Panc1 (cell line): ENCODE data around the gene PITX1. TPM values are rescaled to one million over a fixed set of nuclear protein-coding genes. Genes with fewer than 3 reads are reported as not detected.

Experiments used
- ATAC-seq: fragments of 200-7000 bp; cut with Tn5 transposase; 2 replicates; pipeline ENCODE4 v1.9.1; 2020; ENCODE audit warnings: mild to moderate bottlenecking, moderate library complexity
- BruUV-seq: library from RNA; stranded (reverse); fragments of 400-500 nt; replicated peaks from 2 replicates; lab custom pipeline; 2021; lab: Mats Ljungman, UMichigan
- CTCF ChIA-PET: fragments of 300-600 bp; sonication (Branson Sonifier 250); formaldehyde crosslinking; loops from one replicate; lab custom pipeline; 2022; ENCODE audit warnings: antibody characterized with exemption; lab: Charles Lee
- POLR2A ChIA-PET: fragments of 300-600 bp; sonication (Branson Sonifier 250); formaldehyde crosslinking; loops from one replicate; lab custom pipeline; 2022; ENCODE audit warnings: antibody characterized with exemption; lab: Charles Lee
- DNase-seq: peaks from one replicate; pipeline ENCODE4 v3.0.0-alpha.2; 2010; ENCODE audit warnings: low read depth, low spot score
- H3K27ac ChIP-seq: 2 replicates; pipeline ENCODE4 v1.5.1; 2011; ENCODE audit warnings: mild to moderate bottlenecking, low read length, inconsistent platforms
- H3K27me3 ChIP-seq: fragments of 200-500 bp; sonication (Bioruptor generic); 2 replicates; pipeline ENCODE4 v1.6.0; 2014; ENCODE audit warnings: low read length, inconsistent platforms; ENCODE audit not compliant: control insufficient read depth, insufficient read depth
- H3K36me3 ChIP-seq: fragments of 200-500 bp; sonication (Bioruptor generic); 2 replicates; pipeline ENCODE4 v1.5.1; 2014; ENCODE audit warnings: inconsistent platforms, mild to moderate bottlenecking, low read length, moderate library complexity; ENCODE audit not compliant: control insufficient read depth, insufficient read depth
- H3K4me1 ChIP-seq: 2 replicates; pipeline ENCODE4 v1.5.1; 2011; ENCODE audit warnings: inconsistent platforms, mild to moderate bottlenecking, low read length, moderate library complexity; ENCODE audit not compliant: control insufficient read depth, insufficient read depth
- H3K4me3 ChIP-seq, 2 experiments: 2 replicates each; pipeline ENCODE4 v1.5.1; 2011 to 2012; ENCODE audit warnings: low read depth in 2 of 2, low read length in 2 of 2, mild to moderate bottlenecking in 2 of 2, inconsistent platforms in 1 of 2, moderate library complexity in 1 of 2
- H3K9me3 ChIP-seq: fragments of 200-500 bp; sonication (Bioruptor generic); 2 replicates; pipeline ENCODE4 v1.5.1; 2014; ENCODE audit warnings: low read depth, mild to moderate bottlenecking, inconsistent platforms, low read length, moderate library complexity; ENCODE audit not compliant: control insufficient read depth, insufficient read depth
- POLR2AphosphoS5 ChIP-seq: IDR thresholded peaks from 2 replicates; pipeline ENCODE4 v1.6.1; 2012; ENCODE audit warnings: mild to moderate bottlenecking, low read depth, low read length, moderate library complexity
- SIN3A ChIP-seq: IDR thresholded peaks from 2 replicates; pipeline ENCODE4 v1.6.1; 2012; ENCODE audit warnings: low read depth, mild to moderate bottlenecking, low read length, moderate library complexity, borderline replicate concordance; ENCODE audit not compliant: insufficient read depth
- TCF7L2 ChIP-seq: IDR thresholded peaks from 2 replicates; pipeline ENCODE4 v1.6.1; 2011; ENCODE audit warnings: mild to moderate bottlenecking, low read depth, low read length, inconsistent platforms
- in situ Hi-C: cut with HindIII; loops from 2 replicates; pipeline ENCODE4 v1.10.0; 2016; ENCODE audit warnings: low sequenced_read_pairs, low pct_unique_long_range_greater_than_20kb
- intact Hi-C: fragments of 100-400 bp; cut with micrococcal nuclease; formaldehyde crosslinking; loops from one replicate; pipeline ENCODE4 v1.10.0; 2022; ENCODE audit not compliant: unreplicated experiment
- total RNA-seq: library from RNA; stranded (reverse); gene quantifications from one replicate; pipeline ENCODE4 v1.2.1, GENCODE V29; 2021; ENCODE audit not compliant: unreplicated experiment
- TF ChIP-seq, protein P1 (sequence below), 2 experiments: IDR thresholded peaks; 2 replicates each; pipeline ENCODE4 v1.6.1; 2011 to 2012; ENCODE audit warnings: low read depth in 2 of 2, control low read depth in 1 of 2, low read length in 1 of 2, mild to moderate bottlenecking in 1 of 2, moderate library complexity in 1 of 2; ENCODE audit not compliant: insufficient read depth in 1 of 2
- TF ChIP-seq, protein P2 (sequence below): fragments of 450-650 bp; IDR thresholded peaks from 2 replicates; pipeline ENCODE4 v1.5.1; 2017; ENCODE audit warnings: mild to moderate bottlenecking

The PITX1 gene
- total RNA-seq, 1 experiment from 2014 or later: 41.5 TPM

DNA sequence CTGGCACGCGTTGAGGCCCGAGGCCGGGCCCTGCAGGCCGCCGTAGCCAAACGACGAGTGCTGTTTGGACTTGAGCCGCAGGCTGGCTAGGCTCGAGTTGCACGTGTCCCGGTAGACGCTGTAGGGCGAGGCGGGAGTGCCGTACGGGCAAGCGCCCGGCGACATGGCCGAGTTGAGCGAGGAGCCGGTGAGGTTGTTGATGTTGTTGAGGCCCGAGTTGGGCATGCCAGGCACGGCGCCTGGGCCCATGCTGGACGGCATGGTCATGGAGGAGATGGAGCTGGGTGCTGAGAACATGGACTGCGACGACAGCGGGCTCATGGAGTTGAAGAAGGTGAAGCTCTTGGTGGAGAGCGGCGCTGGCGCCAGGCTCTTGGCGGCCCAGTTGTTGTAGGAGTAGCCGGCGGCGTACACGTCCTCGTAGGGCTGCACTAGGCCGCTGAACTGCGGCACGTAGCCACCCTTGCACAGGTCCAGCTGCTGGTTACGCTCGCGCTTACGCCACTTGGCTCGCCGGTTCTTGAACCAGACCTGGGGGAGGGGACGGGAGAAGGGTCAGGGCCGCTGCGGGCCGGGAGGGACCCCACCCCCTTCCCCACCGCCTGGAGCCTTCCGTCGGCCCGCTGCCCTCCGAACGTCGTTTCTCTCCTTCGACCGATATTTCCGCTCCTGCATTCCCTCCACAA is 5.1 kb downstream of the PITX1 start:
- DNase-seq: no peak
- ATAC-seq: no peak
- in situ Hi-C loops: no loop called here
- Histone ChIP-seq H3K4me1 (peaks cover 15% of the 10 kb centered on the region), H3K9me3 (no peaks in the 10 kb centered on the region), H3K27ac (no peak overlapping the region), H3K36me3 (peaks cover 4% of the 10 kb centered on the region; the same call in 1 of the 2 replicates), H3K27me3 (no peaks in the 10 kb centered on the region), H3K4me3 (no peak overlapping the region)
- ChIA-PET POLR2A (no interaction called here), CTCF (no interaction called here)
- TF ChIP-seq TCF7L2 (no peak), POLR2AphosphoS5 (no peak), SIN3A (no peak)
- TF ChIP-seq, protein P1, sequence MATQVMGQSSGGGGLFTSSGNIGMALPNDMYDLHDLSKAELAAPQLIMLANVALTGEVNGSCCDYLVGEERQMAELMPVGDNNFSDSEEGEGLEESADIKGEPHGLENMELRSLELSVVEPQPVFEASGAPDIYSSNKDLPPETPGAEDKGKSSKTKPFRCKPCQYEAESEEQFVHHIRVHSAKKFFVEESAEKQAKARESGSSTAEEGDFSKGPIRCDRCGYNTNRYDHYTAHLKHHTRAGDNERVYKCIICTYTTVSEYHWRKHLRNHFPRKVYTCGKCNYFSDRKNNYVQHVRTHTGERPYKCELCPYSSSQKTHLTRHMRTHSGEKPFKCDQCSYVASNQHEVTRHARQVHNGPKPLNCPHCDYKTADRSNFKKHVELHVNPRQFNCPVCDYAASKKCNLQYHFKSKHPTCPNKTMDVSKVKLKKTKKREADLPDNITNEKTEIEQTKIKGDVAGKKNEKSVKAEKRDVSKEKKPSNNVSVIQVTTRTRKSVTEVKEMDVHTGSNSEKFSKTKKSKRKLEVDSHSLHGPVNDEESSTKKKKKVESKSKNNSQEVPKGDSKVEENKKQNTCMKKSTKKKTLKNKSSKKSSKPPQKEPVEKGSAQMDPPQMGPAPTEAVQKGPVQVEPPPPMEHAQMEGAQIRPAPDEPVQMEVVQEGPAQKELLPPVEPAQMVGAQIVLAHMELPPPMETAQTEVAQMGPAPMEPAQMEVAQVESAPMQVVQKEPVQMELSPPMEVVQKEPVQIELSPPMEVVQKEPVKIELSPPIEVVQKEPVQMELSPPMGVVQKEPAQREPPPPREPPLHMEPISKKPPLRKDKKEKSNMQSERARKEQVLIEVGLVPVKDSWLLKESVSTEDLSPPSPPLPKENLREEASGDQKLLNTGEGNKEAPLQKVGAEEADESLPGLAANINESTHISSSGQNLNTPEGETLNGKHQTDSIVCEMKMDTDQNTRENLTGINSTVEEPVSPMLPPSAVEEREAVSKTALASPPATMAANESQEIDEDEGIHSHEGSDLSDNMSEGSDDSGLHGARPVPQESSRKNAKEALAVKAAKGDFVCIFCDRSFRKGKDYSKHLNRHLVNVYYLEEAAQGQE (IDR thresholded peaks at IDR 0.05; ENCODE audit: insufficient read depth in 1 of 2, low read depth in 2 of 2, low read length in 1 of 2): no peak
- TF ChIP-seq, protein P2, sequence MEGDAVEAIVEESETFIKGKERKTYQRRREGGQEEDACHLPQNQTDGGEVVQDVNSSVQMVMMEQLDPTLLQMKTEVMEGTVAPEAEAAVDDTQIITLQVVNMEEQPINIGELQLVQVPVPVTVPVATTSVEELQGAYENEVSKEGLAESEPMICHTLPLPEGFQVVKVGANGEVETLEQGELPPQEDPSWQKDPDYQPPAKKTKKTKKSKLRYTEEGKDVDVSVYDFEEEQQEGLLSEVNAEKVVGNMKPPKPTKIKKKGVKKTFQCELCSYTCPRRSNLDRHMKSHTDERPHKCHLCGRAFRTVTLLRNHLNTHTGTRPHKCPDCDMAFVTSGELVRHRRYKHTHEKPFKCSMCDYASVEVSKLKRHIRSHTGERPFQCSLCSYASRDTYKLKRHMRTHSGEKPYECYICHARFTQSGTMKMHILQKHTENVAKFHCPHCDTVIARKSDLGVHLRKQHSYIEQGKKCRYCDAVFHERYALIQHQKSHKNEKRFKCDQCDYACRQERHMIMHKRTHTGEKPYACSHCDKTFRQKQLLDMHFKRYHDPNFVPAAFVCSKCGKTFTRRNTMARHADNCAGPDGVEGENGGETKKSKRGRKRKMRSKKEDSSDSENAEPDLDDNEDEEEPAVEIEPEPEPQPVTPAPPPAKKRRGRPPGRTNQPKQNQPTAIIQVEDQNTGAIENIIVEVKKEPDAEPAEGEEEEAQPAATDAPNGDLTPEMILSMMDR: no peak
- BruUV-seq: no TSS peak
- intact Hi-C loops: no loop called here

DNA sequence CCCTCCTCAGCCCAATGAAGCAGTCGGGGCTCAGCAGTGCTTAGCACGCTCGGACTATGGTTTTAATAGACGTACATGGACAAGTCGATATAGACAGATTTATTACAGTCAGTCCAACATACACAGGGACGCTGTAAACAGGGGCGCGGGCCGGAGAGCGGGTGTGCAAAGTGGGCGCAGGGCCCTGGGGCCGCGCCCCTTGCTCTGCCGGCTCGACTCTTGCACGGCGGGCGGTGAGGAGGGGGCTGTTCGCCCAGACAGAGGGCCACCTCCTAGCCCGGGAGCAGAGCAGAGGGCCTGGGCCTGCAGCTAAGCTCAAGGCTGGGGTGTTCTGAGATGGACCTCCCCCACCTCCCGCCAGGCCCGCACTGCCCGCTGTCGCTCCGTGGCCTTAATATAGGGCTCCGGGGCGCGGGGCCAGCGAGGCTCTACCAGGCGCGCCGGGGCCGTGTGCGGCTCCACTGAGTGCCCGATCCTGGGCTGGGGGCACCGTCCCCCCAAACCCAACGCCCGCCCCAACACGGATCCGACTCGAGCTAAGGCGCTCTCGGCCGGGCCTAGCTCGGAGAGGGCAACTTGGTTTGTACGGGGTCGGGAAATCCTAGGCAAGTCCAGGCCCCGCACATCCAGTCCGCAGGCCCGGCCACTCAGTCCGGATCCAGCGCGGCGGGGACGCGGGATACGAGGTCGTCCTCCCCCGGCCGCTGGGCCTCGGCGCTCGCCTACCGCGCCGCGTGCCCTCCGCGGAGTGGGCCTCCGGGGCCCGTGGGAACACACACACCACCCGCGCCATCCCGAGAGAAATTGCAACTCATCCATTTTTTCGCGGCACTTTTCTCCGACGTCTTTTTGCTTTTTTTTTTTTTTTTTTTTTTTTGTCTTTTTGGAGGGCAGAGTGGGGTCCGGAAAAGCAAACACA is 6.1 kb downstream of the PITX1 start:
- no peak overlapping the region for H3K4me3 ChIP-seq
- in situ Hi-C loops: no loop called here
- H3K9me3 ChIP-seq: no peaks in the 10 kb centered on the region
- ChIA-PET POLR2A (no interaction called here), CTCF (no interaction called here)
- DNase-seq (no peak), ATAC-seq (no peak)
- TF ChIP-seq, protein P1 (IDR thresholded peaks at IDR 0.05; ENCODE audit: insufficient read depth in 1 of 2, low read depth in 2 of 2, low read length in 1 of 2): no peak
- TF ChIP-seq, protein P2: no peak
- no peak for TF ChIP-seq SIN3A
- no peak for TF ChIP-seq POLR2AphosphoS5
- no peak for TF ChIP-seq TCF7L2
- peaks cover 15% of the 10 kb centered on the region for H3K4me1 ChIP-seq
- no peaks in the 10 kb centered on the region for H3K27me3 ChIP-seq
- intact Hi-C loops: no loop called here
- BruUV-seq: no TSS peak
- H3K36me3 ChIP-seq: peaks cover 4% of the 10 kb centered on the region; the same call in 1 of the 2 replicates
- no peak overlapping the region for H3K27ac ChIP-seq
